Adipocyte (in vitro differentiated cells): Measurements from ENCODE around the gene IER3.

Source experiments
- DNase-seq: peaks from one replicate; pipeline ENCODE4 v3.0.0-alpha.2; 2015; ENCODE audit warnings: low read depth
- H3K27me3 ChIP-seq: replicated peaks from 2 replicates; pipeline ENCODE4 v1.7.0; 2013; ENCODE audit warnings: mild to moderate bottlenecking, low read length, moderate library complexity; ENCODE audit not compliant: control insufficient read depth, insufficient read depth
- H3K36me3 ChIP-seq: 2 replicates; pipeline ENCODE4 v1.7.0; 2013; ENCODE audit warnings: low read length, mild to moderate bottlenecking, moderate library complexity; ENCODE audit not compliant: control insufficient read depth, insufficient read depth, severe bottlenecking
- H3K4me1 ChIP-seq: 2 replicates; pipeline ENCODE4 v1.7.0; 2013; ENCODE audit warnings: mild to moderate bottlenecking, low read length, moderate library complexity; ENCODE audit not compliant: control insufficient read depth, insufficient read depth
- H3K4me3 ChIP-seq: 2 replicates; pipeline ENCODE4 v1.7.0; 2013; ENCODE audit warnings: mild to moderate bottlenecking, low read length, moderate library complexity
- H3K9ac ChIP-seq: 2 replicates; pipeline ENCODE4 v1.7.0; 2013; ENCODE audit warnings: mild to moderate bottlenecking, low read length, moderate library complexity
- H3K9me3 ChIP-seq: 2 replicates; pipeline ENCODE4 v1.7.0; 2013; ENCODE audit warnings: mild to moderate bottlenecking, low read length, moderate library complexity; ENCODE audit not compliant: control insufficient read depth

Gene IER3

GRCh38 chr6:30744054-30744805, at the start of gene IER3:
IER3 (minus strand) TSS chr6:30744547; CDS start chr6:30744518, 29 bp downstream.
- H3K4me3 ChIP-seq = peak within 1 kb of the TSS; percentile 93
- peak within 1 kb of the TSS; percentile 90 for H3K9ac ChIP-seq
- H3K36me3 ChIP-seq = peaks cover 14% of the 10 kb centered on the region
- H3K4me1 ChIP-seq = peaks cover 42% of the 10 kb centered on the region
- H3K27me3 ChIP-seq = no peaks in the 10 kb centered on the region
- DNase-seq = peak; percentile 94
- H3K9me3 ChIP-seq = no peaks in the 10 kb centered on the region

GRCh38 chr6:30793521-30794194, 49.3 kb upstream of the IER3 start:
- peak overlapping the region; percentile 45 for H3K4me3 ChIP-seq
- no peaks in the 10 kb centered on the region for H3K27me3 ChIP-seq
- H3K9me3 ChIP-seq = no peaks in the 10 kb centered on the region
- H3K36me3 ChIP-seq = no peaks in the 10 kb centered on the region
- H3K4me1 ChIP-seq = peaks cover 5% of the 10 kb centered on the region
- H3K9ac ChIP-seq = peak overlapping the region; percentile 57
- DNase-seq = peak; percentile 48

- Histone ChIP-seq H3K9me3 (no peaks in the 10 kb centered on the region), H3K9ac (no peak overlapping the region), H3K4me3 (no peak overlapping the region), H3K4me1 (peaks cover 10% of the 10 kb centered on the region), H3K27me3 (no peaks in the 10 kb centered on the region), H3K36me3 (no peaks in the 10 kb centered on the region)
- DNase-seq = no peak
These were observed 48.4 kb upstream of the IER3 start for GRCh38 chr6:30792786-30793185.

GRCh38 chr6:30790724-30791383, 46.5 kb upstream of the IER3 start:
- no peaks in the 10 kb centered on the region for H3K27me3 ChIP-seq
- no peak for DNase-seq
- H3K4me1 ChIP-seq = peaks cover 10% of the 10 kb centered on the region
- H3K4me3 ChIP-seq = no peak overlapping the region
- H3K9me3 ChIP-seq = no peaks in the 10 kb centered on the region
- no peaks in the 10 kb centered on the region for H3K36me3 ChIP-seq
- H3K9ac ChIP-seq = no peak overlapping the region

DNA sequence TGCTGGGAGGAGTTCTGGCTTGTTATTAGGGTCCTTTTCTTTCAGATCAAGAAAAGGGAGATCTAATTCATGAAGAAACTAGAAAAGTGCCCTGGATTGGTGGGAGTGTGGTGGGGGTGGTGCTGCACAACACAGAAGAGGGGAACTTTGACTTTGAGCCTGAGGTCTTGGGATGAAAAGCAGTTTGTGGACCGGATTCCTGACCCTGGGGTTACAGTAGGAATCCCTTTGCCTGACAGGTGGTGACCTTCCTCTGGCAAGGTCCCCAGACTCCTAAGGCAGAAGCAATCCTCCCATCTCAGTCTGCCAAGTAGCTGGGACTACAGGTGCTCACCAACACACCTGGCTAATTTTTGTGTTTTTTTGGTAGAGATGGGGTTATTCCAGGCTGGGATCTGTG, 45.3 kb upstream of the IER3 start:
- DNase-seq = no peak
- no peaks in the 10 kb centered on the region for H3K27me3 ChIP-seq
- H3K4me3 ChIP-seq = no peak overlapping the region
- no peak overlapping the region for H3K9ac ChIP-seq
- H3K4me1 ChIP-seq = peaks cover 10% of the 10 kb centered on the region
- H3K36me3 ChIP-seq = no peaks in the 10 kb centered on the region
- H3K9me3 ChIP-seq = no peaks in the 10 kb centered on the region

DNA sequence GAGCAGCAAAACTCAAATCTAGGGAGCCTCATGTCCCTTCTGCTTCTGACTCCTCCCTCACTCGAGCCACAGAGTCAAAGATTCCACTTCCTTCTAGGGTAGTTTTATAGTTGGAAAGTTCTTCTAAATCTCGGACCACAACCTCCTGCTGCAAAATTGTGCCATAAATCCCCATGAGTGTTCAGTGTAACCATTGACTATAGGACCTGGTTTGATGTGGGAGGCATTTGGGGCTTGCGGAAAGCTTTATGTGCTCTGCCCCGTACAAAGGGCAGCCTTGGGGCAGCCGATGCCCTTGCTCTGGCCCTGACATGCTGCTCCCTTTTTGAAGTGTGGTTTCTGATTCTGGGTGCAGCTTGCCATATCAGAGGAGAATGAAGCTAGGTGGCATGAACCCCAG, 43.6 kb upstream of the IER3 start:
- no peak overlapping the region for H3K9ac ChIP-seq
- no peak overlapping the region for H3K4me3 ChIP-seq
- no peaks in the 10 kb centered on the region for H3K9me3 ChIP-seq
- no peak for DNase-seq
- no peaks in the 10 kb centered on the region for H3K36me3 ChIP-seq
- no peaks in the 10 kb centered on the region for H3K27me3 ChIP-seq
- peaks cover 4% of the 10 kb centered on the region for H3K4me1 ChIP-seq

GRCh38 chr6:30782425-30783014, 38.2 kb upstream of the IER3 start:
- DNase-seq = peak; percentile 62
- no peaks in the 10 kb centered on the region for H3K36me3 ChIP-seq
- H3K4me1 ChIP-seq = peaks cover 48% of the 10 kb centered on the region
- no peaks in the 10 kb centered on the region for H3K9me3 ChIP-seq
- peak overlapping the region; percentile 42 for H3K4me3 ChIP-seq
- peak overlapping the region; percentile 42 for H3K9ac ChIP-seq
- H3K27me3 ChIP-seq = no peaks in the 10 kb centered on the region

DNA sequence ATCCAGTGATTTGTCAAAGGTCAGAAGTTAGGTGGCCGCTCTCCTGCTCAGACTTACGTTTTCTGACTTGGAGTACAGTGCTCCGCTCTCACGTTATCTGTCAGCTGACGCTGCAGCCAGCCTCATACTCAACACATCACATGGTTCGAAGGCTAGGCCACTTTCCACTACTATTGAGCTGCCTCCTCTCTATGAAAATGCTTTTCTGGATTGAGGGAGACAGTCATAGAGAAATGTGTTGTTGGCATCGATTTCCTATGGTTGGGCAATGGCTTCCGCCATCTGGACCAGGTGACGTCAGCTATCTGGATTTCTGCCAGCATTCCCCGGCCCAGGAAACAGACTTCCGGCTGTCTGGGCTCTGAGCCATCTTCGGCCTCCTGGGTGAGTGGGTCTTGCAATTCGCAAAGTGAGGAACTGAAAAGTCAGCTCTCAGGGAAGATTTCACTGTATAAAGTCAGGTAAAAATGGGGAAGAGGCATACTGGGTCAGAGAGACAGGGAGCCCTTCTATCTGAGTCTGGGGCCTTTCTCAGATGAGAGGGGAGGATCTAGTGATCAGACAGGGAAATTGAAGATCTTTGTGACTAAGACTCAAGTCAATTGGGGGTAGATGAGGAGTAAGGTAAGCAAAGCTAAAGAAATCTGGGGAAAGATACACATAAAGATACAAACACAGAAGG, 37.5 kb upstream of the IER3 start:
- H3K27me3 ChIP-seq = no peaks in the 10 kb centered on the region
- peak; percentile 98 for DNase-seq
- H3K4me1 ChIP-seq = peaks cover 48% of the 10 kb centered on the region

DNA sequence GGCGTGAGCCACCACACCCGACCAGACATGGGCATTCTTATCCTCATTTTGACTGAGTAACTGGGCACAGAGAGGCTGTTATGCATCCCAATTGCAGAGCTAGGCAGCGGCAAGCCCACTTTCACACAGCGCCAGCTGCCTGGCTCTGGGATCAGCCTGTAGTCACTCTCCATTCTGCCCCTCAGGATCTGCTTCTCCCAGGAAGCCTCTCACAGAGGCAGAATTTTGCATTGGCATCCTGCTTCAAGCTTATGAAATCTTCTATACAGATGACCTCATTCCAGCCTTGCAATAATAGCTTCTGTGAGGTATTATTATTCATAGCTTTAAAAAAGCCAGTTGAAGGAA, 37.0 kb upstream of the IER3 start:
- H3K4me1 ChIP-seq = peaks cover 48% of the 10 kb centered on the region
- H3K9ac ChIP-seq = peak overlapping the region; percentile 67
- H3K9me3 ChIP-seq = no peaks in the 10 kb centered on the region
- H3K27me3 ChIP-seq = no peaks in the 10 kb centered on the region
- no peaks in the 10 kb centered on the region for H3K36me3 ChIP-seq
- H3K4me3 ChIP-seq = peak overlapping the region; percentile 60
- no peak for DNase-seq

More for the DNA sequence above, 37.5 kb upstream of the IER3 start:
- Histone ChIP-seq H3K4me3 (peak overlapping the region; percentile 60), H3K9me3 (no peaks in the 10 kb centered on the region), H3K9ac (peak overlapping the region; percentile 67), H3K36me3 (no peaks in the 10 kb centered on the region)

DNA sequence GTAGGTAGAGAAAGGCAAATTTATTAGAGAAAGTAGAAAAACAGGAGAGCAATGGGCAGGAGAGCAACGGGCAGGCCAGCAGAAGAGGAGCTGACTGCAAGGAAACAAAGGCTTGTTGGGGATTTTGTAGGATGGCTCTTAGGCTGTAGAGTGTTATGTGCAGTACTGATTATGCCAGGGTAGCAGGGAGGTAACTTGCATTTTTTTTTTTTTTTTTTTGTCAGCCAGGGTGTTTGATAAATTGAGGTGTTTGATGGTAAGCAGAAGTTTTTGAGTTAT, 36.2 kb upstream of the IER3 start:
- Histone ChIP-seq H3K27me3 (no peaks in the 10 kb centered on the region), H3K36me3 (no peaks in the 10 kb centered on the region), H3K9ac (no peak overlapping the region), H3K4me1 (peaks cover 48% of the 10 kb centered on the region), H3K9me3 (no peaks in the 10 kb centered on the region), H3K4me3 (no peak overlapping the region)
- DNase-seq = no peak
